GM12878 (cell line): ENCODE data around the gene FBXL17. TPM values are rescaled to one million over a fixed set of nuclear protein-coding genes. Genes with fewer than 3 reads are reported as not detected.

Experiments
- ATAC-seq: fragments of 200-7000 bp; cut with Tn5 transposase; 3 replicates; pipeline ENCODE4 v1.9.1; 2020; ENCODE audit warnings: mild to moderate bottlenecking, moderate library complexity
- BruUV-seq: library from RNA; stranded (reverse); fragments of 400-500 nt; replicated peaks from 2 replicates; lab custom pipeline; 2021; lab: Mats Ljungman, UMichigan
- CTCF ChIA-PET: fragments of 300-600 bp; sonication (Branson Sonifier 250); formaldehyde crosslinking; extraction: SDS; loops from one replicate; lab custom pipeline; 2021; ENCODE audit warnings: inconsistent platforms; lab: Yijun Ruan, JAX
- POLR2A ChIA-PET: fragments of 350-600 bp; formaldehyde crosslinking; extraction: SDS; loops from one replicate; lab custom pipeline; 2021; ENCODE audit warnings: inconsistent platforms; lab: Charles Lee
- RAD21 ChIA-PET: fragments of 300-600 bp; sonication (Branson Sonifier 250); formaldehyde crosslinking; loops from one replicate; lab custom pipeline; 2023; ENCODE audit warnings: antibody characterized with exemption; ENCODE audit not compliant: unreplicated experiment; lab: Charles Lee
- SMC1A ChIA-PET: fragments of 300-600 bp; sonication (Branson Sonifier 250); formaldehyde crosslinking; loops from one replicate; lab custom pipeline; 2023; ENCODE audit not compliant: unreplicated experiment, uncharacterized antibody; lab: Charles Lee
- DNase-seq: peaks from one replicate; pipeline ENCODE4 v3.0.0-alpha.2; 2011; ENCODE audit warnings: low read depth, low spot score
- FAIRE-seq: peaks from 3 replicates; lab custom pipeline; 2011; peaks lifted over from hg19 to GRCh38; lab: Jason Lieb, UNC
- H2AFZ ChIP-seq: 2 replicates; pipeline ENCODE4 v1.6.0; 2011; ENCODE audit warnings: low read depth, low read length, control low read depth; ENCODE audit not compliant: control insufficient read depth
- H3K27ac ChIP-seq: 2 replicates; pipeline ENCODE4 v1.5.1; 2011; ENCODE audit warnings: control low read depth; ENCODE audit not compliant: control insufficient read depth, insufficient read depth
- H3K27me3 ChIP-seq, 2 experiments: replicated peaks in 1 of 2; 2 replicates each; pipeline versions ENCODE4 v1.6.0 to v1.6.1; 2011; ENCODE audit warnings: low read length in 1 of 2; ENCODE audit not compliant: control insufficient read depth in 2 of 2, insufficient read depth in 2 of 2
- H3K36me3 ChIP-seq, 2 experiments: 2 replicates each; pipeline ENCODE4 v1.5.1; 2011; ENCODE audit warnings: low read length in 1 of 2; ENCODE audit not compliant: control insufficient read depth in 2 of 2, insufficient read depth in 2 of 2
- H3K4me1 ChIP-seq: 2 replicates; pipeline ENCODE4 v1.6.1; 2011; ENCODE audit warnings: mild to moderate bottlenecking, low read length, moderate library complexity, mixed read lengths; ENCODE audit not compliant: control insufficient read depth, insufficient read depth
- H3K4me2 ChIP-seq: 2 replicates; pipeline ENCODE4 v1.6.0; 2011; ENCODE audit warnings: control low read depth; ENCODE audit not compliant: control insufficient read depth, insufficient read depth
- H3K4me3 ChIP-seq: fragments of 200-600 bp; sonication (generic); 2 replicates; pipeline ENCODE4 v1.5.1; 2016
- H3K79me2 ChIP-seq: 2 replicates; pipeline ENCODE4 v1.6.0; 2011; ENCODE audit warnings: low read length; ENCODE audit not compliant: control insufficient read depth, insufficient read depth
- H3K9ac ChIP-seq: 2 replicates; pipeline ENCODE4 v1.8.0; 2011; ENCODE audit warnings: low read length, control low read depth, mixed read lengths; ENCODE audit not compliant: control insufficient read depth, insufficient read depth
- H3K9me3 ChIP-seq: replicated peaks from 3 replicates; pipeline ENCODE4 v1.5.1; 2011; ENCODE audit warnings: mild to moderate bottlenecking, low read length; ENCODE audit not compliant: control insufficient read depth, insufficient read depth
- H4K20me1 ChIP-seq: 2 replicates; pipeline ENCODE4 v1.6.0; 2011; ENCODE audit not compliant: control insufficient read depth, insufficient read depth
- ATF2 ChIP-seq: IDR thresholded peaks from 2 replicates; pipeline ENCODE4 v1.6.1; 2012; ENCODE audit warnings: low read length, inconsistent platforms
- CBFB ChIP-seq: IDR thresholded peaks from 2 replicates; pipeline ENCODE4 v1.6.1; 2016; ENCODE audit warnings: antibody characterized with exemption, low read depth
- CTCF ChIP-seq, 3 experiments: IDR thresholded peaks in 2 of 3; conservative IDR thresholded peaks in 1 of 3; 2 replicates each; pipeline ENCODE4 v1.5.1; 2011; ENCODE audit warnings: low read depth in 3 of 3, low read length in 3 of 3, mild to moderate bottlenecking in 3 of 3, control low read depth in 2 of 3, moderate library complexity in 2 of 3, inconsistent platforms in 1 of 3, mixed read lengths in 1 of 3; ENCODE audit not compliant: control insufficient read depth in 2 of 3, insufficient read depth in 1 of 3; ENCODE audit errors: extremely low read depth in 1 of 3
- E2F8 ChIP-seq: fragments of 450-650 bp; IDR thresholded peaks from 2 replicates; pipeline ENCODE4 v1.6.1; 2018; ENCODE audit warnings: mild to moderate bottlenecking, low read depth, moderate library complexity; ENCODE audit not compliant: partially characterized antibody
- IRF5 ChIP-seq: fragments of 450-650 bp; IDR thresholded peaks from 2 replicates; pipeline ENCODE4 v1.6.1; 2017; ENCODE audit warnings: borderline replicate concordance
- MYB ChIP-seq: fragments of 150-350 bp; IDR thresholded peaks from 2 replicates; pipeline ENCODE4 v1.6.1; 2014; ENCODE audit warnings: mild to moderate bottlenecking, low read depth, low read length, borderline replicate concordance
- NR2C1 ChIP-seq: fragments of 450-650 bp; IDR thresholded peaks from 2 replicates; pipeline ENCODE4 v1.6.1; 2017; ENCODE audit warnings: antibody characterized with exemption, mild to moderate bottlenecking, moderate library complexity
- RELB ChIP-seq: fragments of 450-650 bp; IDR thresholded peaks from 2 replicates; pipeline ENCODE4 v1.6.1; 2017; ENCODE audit warnings: low read depth, mild to moderate bottlenecking, moderate library complexity
- WGBS: methylation state at CpG from one replicate; pipeline ENCODE4 v1.1.6; 2016; ENCODE audit warnings: low lambda C conversion rate; ENCODE audit not compliant: insufficient replicate concordance, insufficient coverage; ENCODE audit errors: missing lambda C conversion rate; 5-methylcytosine and 5-hydroxymethylcytosine counted together
- in situ Hi-C: fragments of 300-500 bp; cut with MboI; formaldehyde crosslinking; loops from 9 replicates; pipeline ENCODE4 v1.14.3; 2018; ENCODE audit warnings: mixed read lengths
- intact Hi-C: fragments of 100-400 bp; cut with micrococcal nuclease; formaldehyde crosslinking; loops from one replicate; pipeline ENCODE4 v1.14.2; 2022; ENCODE audit not compliant: unreplicated experiment
- polyA plus RNA-seq, 11 experiments: library from polyadenylated mRNA; depleted of rRNA in 4 of 11; unstranded in 6 of 11; stranded (reverse) in 5 of 11; fragments of >200 nt; fragmentation: Nextera tagmentation in 4 of 11; fragmentation: Illumina TruSeq in 1 of 11; extraction: Ambion mirVana in 4 of 11; extraction: Trizol in 1 of 11; gene quantifications; 1 replicate in 1 of 11; 2 replicates in 10 of 11; pipeline versions ENCODE4 v1.2.1 to v1.2.3, GENCODE V29; 2011 to 2016; ENCODE audit warnings: inconsistent platforms in 2 of 11, missing spikeins in 2 of 11, low read depth in 1 of 11
- total RNA-seq, 4 experiments: library from RNA; depleted of rRNA in 3 of 4; stranded (reverse); fragments of >200 nt in 3 of 4; fragmentation: Illumina TruSeq in 1 of 4; extraction: Trizol in 1 of 4; gene quantifications; 2 replicates each; pipeline versions ENCODE4 v1.2.1 to v1.2.3, GENCODE V29; 2013 to 2021
- TF ChIP-seq, protein P1 (sequence below): IDR thresholded peaks from 2 replicates; pipeline ENCODE4 v1.6.1; 2011; ENCODE audit warnings: mild to moderate bottlenecking, low read depth, low read length, moderate library complexity; ENCODE audit not compliant: insufficient replicate concordance
- TF ChIP-seq, protein P2 (sequence below): IDR thresholded peaks from 2 replicates; pipeline ENCODE4 v1.6.1; 2011; ENCODE audit warnings: low read depth, low read length, improper control_type of control experiment, borderline replicate concordance

Gene FBXL17
- total and polyA plus RNA-seq, 10 of the 15 experiments (the other 5 are each of a cell fraction or from before 2014, with no cell fraction given) = 0.88 to 9.0 (median 4.4) TPM

DNA sequence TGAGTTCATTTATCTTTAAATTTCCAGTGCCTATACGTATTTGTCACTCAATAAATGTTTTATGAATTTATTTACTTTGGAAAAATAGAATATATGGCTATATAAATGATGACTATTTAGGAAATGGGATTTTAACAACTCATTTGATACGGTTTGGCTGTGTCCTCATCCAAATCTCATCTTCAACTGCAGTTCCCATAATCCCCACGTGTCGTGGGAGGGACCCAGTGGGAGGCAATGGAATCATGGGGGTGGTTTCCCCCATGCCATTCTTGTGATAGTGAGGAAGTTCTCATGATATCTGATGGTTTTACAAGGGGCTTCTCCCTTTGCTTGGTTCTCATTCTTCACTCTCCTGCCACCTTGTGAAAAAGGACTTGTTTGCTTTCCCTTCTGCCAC lies 523.6 kb downstream of the FBXL17 start:
- CTCF ChIA-PET = no interaction called here
- TF ChIP-seq IRF5 (no peak), RELB (no peak), NR2C1 (no peak), CTCF (IDR thresholded peaks at IDR 0.05 in 2 of 3, conservative IDR thresholded peaks at IDR 0.05 in 1 of 3; ENCODE audit: control insufficient read depth in 2 of 3, extremely low read depth in 1 of 3, insufficient read depth in 1 of 3, low read depth in 3 of 3, low read length in 3 of 3) (no peak), ATF2 (no peak), E2F8 (no peak), CBFB (no peak), MYB (no peak)
- TF ChIP-seq, protein P1, sequence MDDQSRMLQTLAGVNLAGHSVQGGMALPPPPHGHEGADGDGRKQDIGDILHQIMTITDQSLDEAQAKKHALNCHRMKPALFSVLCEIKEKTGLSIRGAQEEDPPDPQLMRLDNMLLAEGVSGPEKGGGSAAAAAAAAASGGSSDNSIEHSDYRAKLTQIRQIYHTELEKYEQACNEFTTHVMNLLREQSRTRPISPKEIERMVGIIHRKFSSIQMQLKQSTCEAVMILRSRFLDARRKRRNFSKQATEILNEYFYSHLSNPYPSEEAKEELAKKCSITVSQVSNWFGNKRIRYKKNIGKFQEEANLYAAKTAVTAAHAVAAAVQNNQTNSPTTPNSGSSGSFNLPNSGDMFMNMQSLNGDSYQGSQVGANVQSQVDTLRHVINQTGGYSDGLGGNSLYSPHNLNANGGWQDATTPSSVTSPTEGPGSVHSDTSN = no peak
- TF ChIP-seq, protein P2, sequence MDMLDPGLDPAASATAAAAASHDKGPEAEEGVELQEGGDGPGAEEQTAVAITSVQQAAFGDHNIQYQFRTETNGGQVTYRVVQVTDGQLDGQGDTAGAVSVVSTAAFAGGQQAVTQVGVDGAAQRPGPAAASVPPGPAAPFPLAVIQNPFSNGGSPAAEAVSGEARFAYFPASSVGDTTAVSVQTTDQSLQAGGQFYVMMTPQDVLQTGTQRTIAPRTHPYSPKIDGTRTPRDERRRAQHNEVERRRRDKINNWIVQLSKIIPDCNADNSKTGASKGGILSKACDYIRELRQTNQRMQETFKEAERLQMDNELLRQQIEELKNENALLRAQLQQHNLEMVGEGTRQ = no peak

More for the DNA sequence above, 523.6 kb downstream of the FBXL17 start:
- H3K4me2 ChIP-seq = no peak overlapping the region
- no peak for FAIRE-seq
- no peak overlapping the region for H2AFZ ChIP-seq
- intact Hi-C loops (loop anchor here (10.0 kb wide), 1 partner anchor 236 kb away; no protein-coding TSS in a partner anchor), in situ Hi-C loops (no loop called here)
- no peaks in the 10 kb centered on the region for H4K20me1 ChIP-seq
- H3K9ac ChIP-seq = no peak overlapping the region
- ChIA-PET POLR2A (no interaction called here), SMC1A (no interaction called here), RAD21 (no interaction called here)
- no peaks in the 10 kb centered on the region for H3K4me1 ChIP-seq
- BruUV-seq = no TSS peak
- no peak for ATAC-seq
- H3K27ac ChIP-seq = no peak overlapping the region
- no peak overlapping the region for H3K4me3 ChIP-seq
- WGBS = 63% methylated on average over 4 of the region's 4 CpGs
- no peaks in the 10 kb centered on the region for H3K27me3 ChIP-seq
- no peaks in the 10 kb centered on the region for H3K9me3 ChIP-seq
- H3K36me3 ChIP-seq = no peaks in the 10 kb centered on the region; a peak in 1 of 4 replicates
- DNase-seq = no peak
- H3K79me2 ChIP-seq = no peaks in the 10 kb centered on the region
